Measurements from ENCODE around the gene SLC6A9.

DNA sequence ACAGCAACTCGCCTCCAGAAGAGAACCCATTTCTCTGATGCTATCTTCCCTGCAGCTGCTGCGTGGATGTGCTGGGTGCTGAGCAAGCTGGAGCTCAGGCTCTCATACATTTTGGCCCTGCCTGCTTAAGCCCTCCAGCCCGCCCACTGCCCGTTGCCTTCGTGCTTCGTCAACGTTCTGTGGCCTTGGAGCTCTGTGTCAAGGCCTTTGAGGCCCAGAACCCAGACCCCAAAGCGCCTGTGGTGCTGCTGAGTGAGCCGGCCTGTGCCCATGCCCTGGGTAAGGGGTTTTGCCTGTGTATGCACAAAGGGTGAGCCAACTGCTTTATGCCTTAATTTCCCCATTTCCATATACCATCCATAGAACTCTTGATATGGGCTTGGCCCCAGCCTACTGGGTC lies 60.4 kb downstream of the SLC6A9 start:
- TF ChIP-seq, protein P1, sequence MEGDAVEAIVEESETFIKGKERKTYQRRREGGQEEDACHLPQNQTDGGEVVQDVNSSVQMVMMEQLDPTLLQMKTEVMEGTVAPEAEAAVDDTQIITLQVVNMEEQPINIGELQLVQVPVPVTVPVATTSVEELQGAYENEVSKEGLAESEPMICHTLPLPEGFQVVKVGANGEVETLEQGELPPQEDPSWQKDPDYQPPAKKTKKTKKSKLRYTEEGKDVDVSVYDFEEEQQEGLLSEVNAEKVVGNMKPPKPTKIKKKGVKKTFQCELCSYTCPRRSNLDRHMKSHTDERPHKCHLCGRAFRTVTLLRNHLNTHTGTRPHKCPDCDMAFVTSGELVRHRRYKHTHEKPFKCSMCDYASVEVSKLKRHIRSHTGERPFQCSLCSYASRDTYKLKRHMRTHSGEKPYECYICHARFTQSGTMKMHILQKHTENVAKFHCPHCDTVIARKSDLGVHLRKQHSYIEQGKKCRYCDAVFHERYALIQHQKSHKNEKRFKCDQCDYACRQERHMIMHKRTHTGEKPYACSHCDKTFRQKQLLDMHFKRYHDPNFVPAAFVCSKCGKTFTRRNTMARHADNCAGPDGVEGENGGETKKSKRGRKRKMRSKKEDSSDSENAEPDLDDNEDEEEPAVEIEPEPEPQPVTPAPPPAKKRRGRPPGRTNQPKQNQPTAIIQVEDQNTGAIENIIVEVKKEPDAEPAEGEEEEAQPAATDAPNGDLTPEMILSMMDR (IDR thresholded peaks at IDR 0.05): no peak
- no peak for TF ChIP-seq MYC (IDR thresholded peaks at IDR 0.05; ENCODE audit: borderline replicate concordance, low read length)
- no peak for TF ChIP-seq ESRRA (IDR thresholded peaks at IDR 0.05; ENCODE audit: borderline replicate concordance, low read length)
- TF ChIP-seq, protein P2, sequence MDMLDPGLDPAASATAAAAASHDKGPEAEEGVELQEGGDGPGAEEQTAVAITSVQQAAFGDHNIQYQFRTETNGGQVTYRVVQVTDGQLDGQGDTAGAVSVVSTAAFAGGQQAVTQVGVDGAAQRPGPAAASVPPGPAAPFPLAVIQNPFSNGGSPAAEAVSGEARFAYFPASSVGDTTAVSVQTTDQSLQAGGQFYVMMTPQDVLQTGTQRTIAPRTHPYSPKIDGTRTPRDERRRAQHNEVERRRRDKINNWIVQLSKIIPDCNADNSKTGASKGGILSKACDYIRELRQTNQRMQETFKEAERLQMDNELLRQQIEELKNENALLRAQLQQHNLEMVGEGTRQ (IDR thresholded peaks at IDR 0.05): no peak
- TF ChIP-seq RAD21 (conservative IDR thresholded peaks at IDR 0.05 in 1 of 2, IDR thresholded peaks at IDR 0.05 in 1 of 2): no peak
- no peak for TF ChIP-seq JUNB (IDR thresholded peaks at IDR 0.05)
- no peak for TF ChIP-seq JUN (IDR thresholded peaks at IDR 0.05)
- no peak for TF ChIP-seq RFX5 (IDR thresholded peaks at IDR 0.05)
- TF ChIP-seq CEBPB (IDR thresholded peaks at IDR 0.05): no peak
- TF ChIP-seq POLR2A (IDR thresholded peaks at IDR 0.05; ENCODE audit: low read length): no peak
